Heart left ventricle (tissue), 16 donors: Measurements from ENCODE around the gene SCARB1. TPM values are rescaled to one million over a fixed set of nuclear protein-coding genes. Genes with fewer than 3 reads are reported as not detected.
A peak's percentile ranks its signal among the peaks of the same experiment; 100 is the strongest.

Experiments
- ATAC-seq, 4 donors: fragments of 200-7000 bp; cut with Tn5 transposase; one replicate each; pipeline ENCODE4 v1.9.1; 2020 to 2022; ENCODE audit warnings: moderate library complexity in 4 of 4, mild to moderate bottlenecking in 3 of 4, moderate number of reproducible peaks in 1 of 4
- DNase-seq, 5 donors: peaks; one replicate each; pipeline ENCODE4 v3.0.0-alpha.2; 2020
- H3K27ac ChIP-seq, 12 donors: fragments of 200-600 bp; sonication (generic) in 4 of 12; one replicate each; pipeline versions ENCODE4 v1.5.0 to v1.8.0; 2016 to 2022; ENCODE audit warnings: mild to moderate bottlenecking in 2 of 12
- H3K27me3 ChIP-seq, 9 donors: fragments of 200-600 bp; sonication (generic) in 2 of 9; one replicate each; pipeline versions ENCODE4 v1.5.1 to v1.8.0; 2016 to 2022; ENCODE audit warnings: mild to moderate bottlenecking in 3 of 9
- H3K36me3 ChIP-seq, 9 donors: fragments of 200-600 bp; sonication (generic) in 2 of 9; one replicate each; pipeline versions ENCODE4 v1.5.0 to v1.8.0; 2018 to 2022; ENCODE audit warnings: mild to moderate bottlenecking in 2 of 9
- H3K4me1 ChIP-seq, 12 donors: fragments of 200-600 bp; sonication (generic) in 4 of 12; one replicate each; pipeline versions ENCODE4 v1.5.0 to v1.8.0; 2016 to 2022; ENCODE audit warnings: mild to moderate bottlenecking in 3 of 12
- H3K4me3 ChIP-seq, 12 donors: fragments of 200-600 bp; sonication (generic) in 4 of 12; one replicate each; pipeline versions ENCODE4 v1.5.0 to v1.8.0; 2017 to 2022; ENCODE audit warnings: mild to moderate bottlenecking in 9 of 12, moderate library complexity in 4 of 12
- H3K9me3 ChIP-seq, 12 donors: fragments of 200-600 bp; sonication (generic) in 4 of 12; one replicate each; pipeline versions ENCODE4 v1.5.0 to v1.8.0; 2016 to 2022; ENCODE audit warnings: mild to moderate bottlenecking in 1 of 12
- POLR2A ChIP-seq, 2 donors: fragments of 450-650 bp; IDR thresholded peaks; one replicate each; pipeline ENCODE4 v1.6.1; 2017; ENCODE audit warnings: antibody characterized with exemption in 2 of 2, mild to moderate bottlenecking in 2 of 2, moderate library complexity in 2 of 2
- WGBS, 4 donors: extraction: QIAGEN DNeasy Blood & Tissue Kit in 2 of 4; methylation state at CpG; one replicate each; pipeline versions ENCODE4 v1.1.5 to v1.1.7; 2013 to 2018; 5-methylcytosine and 5-hydroxymethylcytosine counted together
- intact Hi-C, 10 donors: fragments of 100-400 bp; cut with DNase I; formaldehyde crosslinking; loops; one replicate each; pipeline versions ENCODE4 v1.11.1 to v1.14.2; 2022
- polyA plus RNA-seq, 2 donors: library from polyadenylated mRNA; stranded (reverse); fragments of 200-250 nt; gene quantifications; one replicate each; pipeline ENCODE4 v1.2.3, GENCODE V29; 2013
- total RNA-seq, 9 donors: library from RNA; depleted of rRNA in 2 of 9; stranded (reverse); fragments of >200 nt in 2 of 9; fragmentation: NEBNext Ultra II Directional in 3 of 9; extraction: Animal tissue kit (Norgen Biotek cat#: 25700) in 3 of 9; gene quantifications; one replicate each; pipeline versions ENCODE4 v1.1.0 to v1.2.4, GENCODE V29; 2016 to 2023
- TF ChIP-seq, protein P1 (sequence below), 12 donors: fragments of 200-600 bp; sonication (generic) in 4 of 12; IDR thresholded peaks; one replicate each; pipeline versions ENCODE4 v1.5.0 to v1.8.0; 2018 to 2022; ENCODE audit warnings: antibody characterized with exemption in 12 of 12, mild to moderate bottlenecking in 5 of 12
- donor health status: ischemic (EF 13 %, LVEDD 7.1; RV severe dilation, severe dysfunction).
- donor health status: healthy with polysubstance abuse.
- donor health status: DM: no; HTN: yes; CAD: no.
- donor health status: DM: no; HTN: no; CAD: no.
- donor health status: ischemic (EF 25% LVEDD 6.9; RV normal size, moderate dysfunction).
- donor health status: ischemic (EF 25% LVEDD 5.7; RV mildly dilated, moderate dysfunction).
- donor health status: healthy.
- donor health status: DM: yes; HTN: yes; CAD: no.
- donor health status: ischemic (EF 35%, LVEDD 5.7; RV mildly dilated, moderate dysfunction).
- donor health status: nonischemic (EF 11% LVEDD 7.7; RV severe dilation, severe dysfunction).
- donor health status: DM: yes; HTN: yes; CAD: no.
- donor health status: PGD.
- donor health status: ischemic (EF 29% LVEDD 5.4; RV normal size, mild dysfunction).
- donor health status: nonischemic (EF 23%, LVEDD 6.1; RV moderate dilation, normal function).

SCARB1 gene
- total and polyA plus RNA-seq, 11 donors: 6.9 to 21.7 (median 14.0) TPM

- Histone ChIP-seq H3K4me1 (peaks cover 7 to 65% (median 27%) of the 10 kb centered on the region in 12 donors), H3K9me3 (peaks cover 0 to 4% (median 0%) of the 10 kb centered on the region in 12 donors), H3K27ac (no peak overlapping the region), H3K36me3 (no peaks in the 10 kb centered on the region), H3K27me3 (no peaks in the 10 kb centered on the region), H3K4me3 (no peak overlapping the region)
- TF ChIP-seq POLR2A (IDR thresholded peaks at IDR 0.05): no peak
- TF ChIP-seq, protein P1, sequence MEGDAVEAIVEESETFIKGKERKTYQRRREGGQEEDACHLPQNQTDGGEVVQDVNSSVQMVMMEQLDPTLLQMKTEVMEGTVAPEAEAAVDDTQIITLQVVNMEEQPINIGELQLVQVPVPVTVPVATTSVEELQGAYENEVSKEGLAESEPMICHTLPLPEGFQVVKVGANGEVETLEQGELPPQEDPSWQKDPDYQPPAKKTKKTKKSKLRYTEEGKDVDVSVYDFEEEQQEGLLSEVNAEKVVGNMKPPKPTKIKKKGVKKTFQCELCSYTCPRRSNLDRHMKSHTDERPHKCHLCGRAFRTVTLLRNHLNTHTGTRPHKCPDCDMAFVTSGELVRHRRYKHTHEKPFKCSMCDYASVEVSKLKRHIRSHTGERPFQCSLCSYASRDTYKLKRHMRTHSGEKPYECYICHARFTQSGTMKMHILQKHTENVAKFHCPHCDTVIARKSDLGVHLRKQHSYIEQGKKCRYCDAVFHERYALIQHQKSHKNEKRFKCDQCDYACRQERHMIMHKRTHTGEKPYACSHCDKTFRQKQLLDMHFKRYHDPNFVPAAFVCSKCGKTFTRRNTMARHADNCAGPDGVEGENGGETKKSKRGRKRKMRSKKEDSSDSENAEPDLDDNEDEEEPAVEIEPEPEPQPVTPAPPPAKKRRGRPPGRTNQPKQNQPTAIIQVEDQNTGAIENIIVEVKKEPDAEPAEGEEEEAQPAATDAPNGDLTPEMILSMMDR (IDR thresholded peaks at IDR 0.05): no peak
- intact Hi-C loops: loop anchor here in 1 of 10 donors (5.0 kb wide), 1 partner anchor 68 kb away; no protein-coding TSS in a partner anchor
- DNase-seq (no peak), ATAC-seq (no peak)
- 89 to 92% (median 91%) methylated on average over 10 of the region's 10 CpGs for WGBS, 4 donors
Observed at GRCh38 chr12:124750149-124750656, 113.5 kb downstream of the SCARB1 start.

DNA sequence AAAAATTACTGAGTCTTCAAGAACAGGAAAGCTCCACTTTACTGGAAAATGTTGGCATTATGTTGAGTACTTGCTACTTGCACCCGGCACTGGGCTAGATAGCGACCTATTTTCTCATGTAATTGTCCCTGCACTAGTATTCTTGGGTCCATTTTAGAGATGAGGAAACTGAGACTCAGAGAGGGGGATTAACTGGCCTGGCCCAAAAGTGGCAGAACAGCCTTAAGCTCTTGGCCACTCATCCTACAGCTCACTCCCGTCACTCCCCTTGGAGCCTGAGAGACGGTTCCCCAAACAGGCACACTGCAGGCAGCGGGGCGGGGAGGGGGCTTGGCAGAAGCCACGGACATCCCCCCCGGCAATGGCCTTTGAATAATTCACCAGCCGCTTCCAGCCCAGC lies 113.9 kb downstream of the SCARB1 start:
- Histone ChIP-seq H3K4me3 (no peak overlapping the region), H3K4me1 (peaks cover 5 to 65% (median 23%) of the 10 kb centered on the region in 12 donors), H3K27ac (no peak overlapping the region), H3K27me3 (no peaks in the 10 kb centered on the region), H3K36me3 (no peaks in the 10 kb centered on the region), H3K9me3 (peaks cover 0 to 4% (median 0%) of the 10 kb centered on the region in 12 donors)
- intact Hi-C loops: loop anchor here in 5 of 10 donors (5.0 to 10.0 kb wide), 6 partner anchors 52 to 182 kb away; partner anchors contain the start of gene NCOR2 (in 1 of the 5)
- ATAC-seq (no peak), DNase-seq (no peak)
- 92 to 97% (median 93%) methylated on average over 9 of the region's 9 CpGs for WGBS, 4 donors
- TF ChIP-seq, protein P1 (IDR thresholded peaks at IDR 0.05): no peak
- no peak for TF ChIP-seq POLR2A (IDR thresholded peaks at IDR 0.05)

- H3K27ac ChIP-seq: peak overlapping the region in 1 of 12 donors; percentile 91
- intact Hi-C loops: loop anchor here in 4 of 10 donors (5.0 to 10.0 kb wide), 5 partner anchors 50 to 180 kb away; partner anchors contain the start of gene NCOR2 (in 1 of the 4)
- H3K4me3 ChIP-seq: no peak overlapping the region
- no peaks in the 10 kb centered on the region for H3K36me3 ChIP-seq
- no peak for TF ChIP-seq POLR2A (IDR thresholded peaks at IDR 0.05)
- TF ChIP-seq, protein P1 (IDR thresholded peaks at IDR 0.05): no peak
- WGBS, 4 donors: 88 to 93% (median 92%) methylated on average over 15 of the region's 15 CpGs
- DNase-seq (no peak), ATAC-seq (no peak)
- peaks cover 4 to 45% (median 16%) of the 10 kb centered on the region in 12 donors for H3K4me1 ChIP-seq
- H3K27me3 ChIP-seq: no peaks in the 10 kb centered on the region
- no peaks in the 10 kb centered on the region for H3K9me3 ChIP-seq
Observed at GRCh38 chr12:124747426-124748161, 116.1 kb downstream of the SCARB1 start.
